HG03135 (cell line): Measurements from ENCODE around the gene LAD1.

Experiments
- ATAC-seq: cut with Tn5 transposase; IDR thresholded peaks from one replicate; pipeline ENCODE4 v1.9.1; 2021; ENCODE audit warnings: mild to moderate bottlenecking, moderate library complexity; ENCODE audit not compliant: unreplicated experiment

Gene LAD1

GRCh38 chr1:201370500-201370899 lies 28.6 kb downstream of the LAD1 start:
- no peak for ATAC-seq

GRCh38 chr1:201369209-201369608 lies 29.9 kb downstream of the LAD1 start:
- no peak for ATAC-seq

- no peak for ATAC-seq
These were observed 32.4 kb downstream of the LAD1 start for GRCh38 chr1:201366696-201367095.

GRCh38 chr1:201365251-201365650 lies 33.9 kb downstream of the LAD1 start:
- no peak for ATAC-seq

- ATAC-seq: no peak
These were observed 34.4 kb downstream of the LAD1 start for GRCh38 chr1:201364808-201365105.

GRCh38 chr1:201363467-201363866 lies 35.7 kb downstream of the LAD1 start:
- ATAC-seq: no peak

- ATAC-seq: no peak
These were observed 36.2 kb downstream of the LAD1 start for GRCh38 chr1:201362906-201363305.

GRCh38 chr1:201361652-201362504 lies 37.2 kb downstream of the LAD1 start:
- ATAC-seq: no peak

GRCh38 chr1:201360901-201361651 lies 38.0 kb downstream of the LAD1 start:
- ATAC-seq: no peak

GRCh38 chr1:201360486-201360885 lies 38.6 kb downstream of the LAD1 start:
- no peak for ATAC-seq

GRCh38 chr1:201359873-201360210 lies 39.3 kb downstream of the LAD1 start:
- ATAC-seq: no peak

GRCh38 chr1:201359031-201359872 lies 39.9 kb downstream of the LAD1 start:
- ATAC-seq: no peak

- no peak for ATAC-seq
These were observed 40.5 kb downstream of the LAD1 start for GRCh38 chr1:201358596-201358995.

GRCh38 chr1:201357636-201358348 lies 41.3 kb downstream of the LAD1 start:
- ATAC-seq: no peak

GRCh38 chr1:201357211-201357610 lies 41.9 kb downstream of the LAD1 start:
- ATAC-seq: no peak

- ATAC-seq: no peak
These were observed 42.4 kb downstream of the LAD1 start for GRCh38 chr1:201356701-201357100.

GRCh38 chr1:201356236-201356635 lies 42.9 kb downstream of the LAD1 start:
- no peak for ATAC-seq

GRCh38 chr1:201355471-201355870 lies 43.7 kb downstream of the LAD1 start:
- no peak for ATAC-seq

GRCh38 chr1:201354901-201355295 lies 44.2 kb downstream of the LAD1 start:
- ATAC-seq: no peak

- no peak for ATAC-seq
These were observed 44.8 kb downstream of the LAD1 start for GRCh38 chr1:201354151-201354900.
